ENCODE measurements around the gene ZNF662.

The ZNF662 gene

GRCh38 chr3:42901073-42901415 lies 4.9 kb upstream of the ZNF662 start:
- Histone ChIP-seq H3K27ac (ENCODE audit: low read depth, low read length) (no peak overlapping the region), H3K27me3 (ENCODE audit: control insufficient read depth in 5 of 5, insufficient read depth in 4 of 5, low read length in 5 of 5) (no peaks in the 10 kb centered on the region), H3K4me3 (ENCODE audit: low read depth in 1 of 5, low read length in 5 of 5) (no peak overlapping the region), H3K4me1 (ENCODE audit: control insufficient read depth in 5 of 5, insufficient read depth in 5 of 5, low read length in 5 of 5) (peaks cover 0 to 7% (median 6%) of the 10 kb centered on the region in 5 donors), H3K9me3 (ENCODE audit: control insufficient read depth in 5 of 5, low read length in 5 of 5) (peaks cover 0 to 2% (median 0%) of the 10 kb centered on the region in 5 donors), H3K9ac (ENCODE audit: low read length in 5 of 5) (no peak overlapping the region), H3K36me3 (ENCODE audit: control insufficient read depth in 5 of 5, insufficient read depth in 5 of 5, low read length in 5 of 5) (no peaks in the 10 kb centered on the region)

- Histone ChIP-seq H3K4me3 (ENCODE audit: low read depth in 1 of 5, low read length in 5 of 5) (no peak overlapping the region), H3K27ac (ENCODE audit: low read depth, low read length) (no peak overlapping the region), H3K9me3 (ENCODE audit: control insufficient read depth in 5 of 5, low read length in 5 of 5) (peaks cover 0 to 2% (median 0%) of the 10 kb centered on the region in 5 donors), H3K27me3 (ENCODE audit: control insufficient read depth in 5 of 5, insufficient read depth in 4 of 5, low read length in 5 of 5) (no peaks in the 10 kb centered on the region), H3K4me1 (ENCODE audit: control insufficient read depth in 5 of 5, insufficient read depth in 5 of 5, low read length in 5 of 5) (peaks cover 2 to 19% (median 18%) of the 10 kb centered on the region in 5 donors), H3K9ac (ENCODE audit: low read length in 5 of 5) (no peak overlapping the region), H3K36me3 (ENCODE audit: control insufficient read depth in 5 of 5, insufficient read depth in 5 of 5, low read length in 5 of 5) (no peaks in the 10 kb centered on the region)
Observed at GRCh38 chr3:42902257-42902656, 3.7 kb upstream of the ZNF662 start.

- H3K36me3 ChIP-seq (ENCODE audit: control insufficient read depth in 5 of 5, insufficient read depth in 5 of 5, low read length in 5 of 5), result peaks cover 0 to 10% (median 9%) of the 10 kb centered on the region in 5 donors
- H3K9me3 ChIP-seq (ENCODE audit: control insufficient read depth in 5 of 5, low read length in 5 of 5), result peaks cover 0 to 2% (median 0%) of the 10 kb centered on the region in 5 donors
- H3K4me3 ChIP-seq (ENCODE audit: low read depth in 1 of 5, low read length in 5 of 5), result no peak overlapping the region
- no peaks in the 10 kb centered on the region for H3K27me3 ChIP-seq (ENCODE audit: control insufficient read depth in 5 of 5, insufficient read depth in 4 of 5, low read length in 5 of 5)
- H3K27ac ChIP-seq (ENCODE audit: low read depth, low read length), result no peak overlapping the region
- H3K4me1 ChIP-seq (ENCODE audit: control insufficient read depth in 5 of 5, insufficient read depth in 5 of 5, low read length in 5 of 5), result peaks cover 2 to 19% (median 19%) of the 10 kb centered on the region in 5 donors
- no peak overlapping the region for H3K9ac ChIP-seq (ENCODE audit: low read length in 5 of 5)
Observed at GRCh38 chr3:42904076-42904475, 1.9 kb upstream of the ZNF662 start.

GRCh38 chr3:42905740-42906069 lies 237 bp upstream of the ZNF662 start:
- Histone ChIP-seq H3K9ac (ENCODE audit: low read length in 5 of 5) (peak overlapping the region; percentile 38 to 92 (median 70)), H3K9me3 (ENCODE audit: control insufficient read depth in 5 of 5, low read length in 5 of 5) (peaks cover 0 to 6% (median 3%) of the 10 kb centered on the region in 5 donors), H3K4me1 (ENCODE audit: control insufficient read depth in 5 of 5, insufficient read depth in 5 of 5, low read length in 5 of 5) (peaks cover 2 to 19% (median 19%) of the 10 kb centered on the region in 5 donors), H3K36me3 (ENCODE audit: control insufficient read depth in 5 of 5, insufficient read depth in 5 of 5, low read length in 5 of 5) (peaks cover 4 to 16% (median 14%) of the 10 kb centered on the region in 5 donors), H3K4me3 (ENCODE audit: low read depth in 1 of 5, low read length in 5 of 5) (peak overlapping the region; percentile 71 to 84 (median 83)), H3K27me3 (ENCODE audit: control insufficient read depth in 5 of 5, insufficient read depth in 4 of 5, low read length in 5 of 5) (no peaks in the 10 kb centered on the region), H3K27ac (ENCODE audit: low read depth, low read length) (no peak overlapping the region)

GRCh38 chr3:42906848-42907183 lies 874 bp downstream of the ZNF662 start:
- Histone ChIP-seq H3K36me3 (ENCODE audit: control insufficient read depth in 5 of 5, insufficient read depth in 5 of 5, low read length in 5 of 5) (peaks cover 15 to 27% (median 25%) of the 10 kb centered on the region in 5 donors), H3K4me1 (ENCODE audit: control insufficient read depth in 5 of 5, insufficient read depth in 5 of 5, low read length in 5 of 5) (peaks cover 2 to 19% (median 19%) of the 10 kb centered on the region in 5 donors), H3K9ac (ENCODE audit: low read length in 5 of 5) (peak overlapping the region; percentile 70 to 92 (median 88)), H3K4me3 (ENCODE audit: low read depth in 1 of 5, low read length in 5 of 5) (peak overlapping the region; percentile 78 to 84 (median 83)), H3K9me3 (ENCODE audit: control insufficient read depth in 5 of 5, low read length in 5 of 5) (peaks cover 0 to 15% (median 3%) of the 10 kb centered on the region in 5 donors), H3K27me3 (ENCODE audit: control insufficient read depth in 5 of 5, insufficient read depth in 4 of 5, low read length in 5 of 5) (no peaks in the 10 kb centered on the region), H3K27ac (ENCODE audit: low read depth, low read length) (no peak overlapping the region)

- no peak overlapping the region for H3K9ac ChIP-seq (ENCODE audit: low read length in 5 of 5)
Observed at GRCh38 chr3:42908675-42909074, 2.7 kb downstream of the ZNF662 start.

GRCh38 chr3:42911551-42911950 lies 5.6 kb downstream of the ZNF662 start:
- Histone ChIP-seq H3K9ac (ENCODE audit: low read length in 5 of 5) (no peak overlapping the region), H3K4me1 (ENCODE audit: control insufficient read depth in 5 of 5, insufficient read depth in 5 of 5, low read length in 5 of 5) (peaks cover 2 to 9% (median 8%) of the 10 kb centered on the region in 5 donors), H3K27ac (ENCODE audit: low read depth, low read length) (no peak overlapping the region), H3K36me3 (ENCODE audit: control insufficient read depth in 5 of 5, insufficient read depth in 5 of 5, low read length in 5 of 5) (peaks cover 45 to 55% (median 51%) of the 10 kb centered on the region in 5 donors), H3K4me3 (ENCODE audit: low read depth in 1 of 5, low read length in 5 of 5) (no peak overlapping the region), H3K27me3 (ENCODE audit: control insufficient read depth in 5 of 5, insufficient read depth in 4 of 5, low read length in 5 of 5) (no peaks in the 10 kb centered on the region), H3K9me3 (ENCODE audit: control insufficient read depth in 5 of 5, low read length in 5 of 5) (peaks cover 25 to 50% (median 42%) of the 10 kb centered on the region in 5 donors)

More at GRCh38 chr3:42908675-42909074, 2.7 kb downstream of the ZNF662 start:
- Histone ChIP-seq H3K27me3 (ENCODE audit: control insufficient read depth in 5 of 5, insufficient read depth in 4 of 5, low read length in 5 of 5) (no peaks in the 10 kb centered on the region), H3K4me3 (ENCODE audit: low read depth in 1 of 5, low read length in 5 of 5) (no peak overlapping the region), H3K9me3 (ENCODE audit: control insufficient read depth in 5 of 5, low read length in 5 of 5) (peaks cover 1 to 24% (median 13%) of the 10 kb centered on the region in 5 donors), H3K27ac (ENCODE audit: low read depth, low read length) (no peak overlapping the region), H3K36me3 (ENCODE audit: control insufficient read depth in 5 of 5, insufficient read depth in 5 of 5, low read length in 5 of 5) (peaks cover 24 to 36% (median 34%) of the 10 kb centered on the region in 5 donors), H3K4me1 (ENCODE audit: control insufficient read depth in 5 of 5, insufficient read depth in 5 of 5, low read length in 5 of 5) (peaks cover 2 to 19% (median 19%) of the 10 kb centered on the region in 5 donors)

GRCh38 chr3:42914771-42915515 lies 9.0 kb downstream of the ZNF662 start:
- Histone ChIP-seq H3K4me1 (ENCODE audit: control insufficient read depth in 5 of 5, insufficient read depth in 5 of 5, low read length in 5 of 5) (no peaks in the 10 kb centered on the region), H3K9me3 (ENCODE audit: control insufficient read depth in 5 of 5, low read length in 5 of 5) (peaks cover 35 to 71% (median 65%) of the 10 kb centered on the region in 5 donors), H3K27ac (ENCODE audit: low read depth, low read length) (no peak overlapping the region), H3K36me3 (ENCODE audit: control insufficient read depth in 5 of 5, insufficient read depth in 5 of 5, low read length in 5 of 5) (peaks cover 40 to 47% (median 43%) of the 10 kb centered on the region in 5 donors), H3K27me3 (ENCODE audit: control insufficient read depth in 5 of 5, insufficient read depth in 4 of 5, low read length in 5 of 5) (no peaks in the 10 kb centered on the region), H3K4me3 (ENCODE audit: low read depth in 1 of 5, low read length in 5 of 5) (peak overlapping the region in 4 of 5 donors; percentile 9 to 51 (median 45)), H3K9ac (ENCODE audit: low read length in 5 of 5) (no peak overlapping the region)

GRCh38 chr3:42923606-42924005 lies 17.7 kb downstream of the ZNF662 start:
- H3K9me3 ChIP-seq (ENCODE audit: control insufficient read depth in 5 of 5, low read length in 5 of 5), result peaks cover under 1 to 21% (median 7%) of the 10 kb centered on the region in 5 donors
- H3K27ac ChIP-seq (ENCODE audit: low read depth, low read length), result no peak overlapping the region
- no peak overlapping the region for H3K9ac ChIP-seq (ENCODE audit: low read length in 5 of 5)
- H3K4me1 ChIP-seq (ENCODE audit: control insufficient read depth in 5 of 5, insufficient read depth in 5 of 5, low read length in 5 of 5), result no peaks in the 10 kb centered on the region
- no peaks in the 10 kb centered on the region for H3K36me3 ChIP-seq (ENCODE audit: control insufficient read depth in 5 of 5, insufficient read depth in 5 of 5, low read length in 5 of 5)
- no peaks in the 10 kb centered on the region for H3K27me3 ChIP-seq (ENCODE audit: control insufficient read depth in 5 of 5, insufficient read depth in 4 of 5, low read length in 5 of 5)
- H3K4me3 ChIP-seq (ENCODE audit: low read depth in 1 of 5, low read length in 5 of 5), result no peak overlapping the region

- Histone ChIP-seq H3K9ac (ENCODE audit: low read length in 5 of 5) (no peak overlapping the region), H3K36me3 (ENCODE audit: control insufficient read depth in 5 of 5, insufficient read depth in 5 of 5, low read length in 5 of 5) (no peaks in the 10 kb centered on the region), H3K9me3 (ENCODE audit: control insufficient read depth in 5 of 5, low read length in 5 of 5) (peaks cover 0 to 5% (median 2%) of the 10 kb centered on the region in 5 donors), H3K4me3 (ENCODE audit: low read depth in 1 of 5, low read length in 5 of 5) (no peak overlapping the region), H3K27ac (ENCODE audit: low read depth, low read length) (no peak overlapping the region), H3K4me1 (ENCODE audit: control insufficient read depth in 5 of 5, insufficient read depth in 5 of 5, low read length in 5 of 5) (no peaks in the 10 kb centered on the region), H3K27me3 (ENCODE audit: control insufficient read depth in 5 of 5, insufficient read depth in 4 of 5, low read length in 5 of 5) (no peaks in the 10 kb centered on the region)
Observed at GRCh38 chr3:42926310-42926709, 20.4 kb downstream of the ZNF662 start.

Data from subcutaneous abdominal adipose tissue (tissue), 5 donors.